ENCODE data around the gene C4A. TPM values are rescaled to one million over a fixed set of nuclear protein-coding genes. Genes with fewer than 3 reads are reported as not detected.

C4A gene
- total RNA-seq, 1 experiment from 2014 or later: 2.2 TPM

GRCh38 chr6:31963921-31964320 lies 17.9 kb upstream of the C4A start:
- Histone ChIP-seq H2AFZ (ENCODE audit: low read length) (no peak overlapping the region), H3K9me2 (replicated peaks; ENCODE audit: low read length) (no peaks in the 10 kb centered on the region), H3K27me3 (ENCODE audit: low read length) (no peaks in the 10 kb centered on the region), H3K9ac (ENCODE audit: low read length) (no peak overlapping the region), H3K4me1 (ENCODE audit: insufficient read depth, low read length) (peaks cover 9% of the 10 kb centered on the region), H3K27ac (ENCODE audit: low read length) (no peak overlapping the region), H3K4me3 (ENCODE audit: low read length) (no peak overlapping the region), H3K4me2 (ENCODE audit: low read length) (no peak overlapping the region), H3K36me3 (ENCODE audit: low read depth, low read length) (peaks cover 53% of the 10 kb centered on the region), H3K79me2 (ENCODE audit: low read length) (peaks cover 13% of the 10 kb centered on the region), H3F3A (ENCODE audit: low read length, unreplicated experiment) (no peaks in the 10 kb centered on the region), H4K20me1 (ENCODE audit: low read length) (no peaks in the 10 kb centered on the region), H3K9me3 (ENCODE audit: low read length) (no peaks in the 10 kb centered on the region)
- ChIA-PET CTCF (no interaction called here), POLR2A (ENCODE audit: unreplicated experiment) (no interaction called here)
- BruUV-seq (replicated peaks): no TSS peak
- no peak for DNase-seq
- intact Hi-C loops (cut with micrococcal nuclease): no loop called here
- no peak for ATAC-seq
- TF ChIP-seq EZH2phosphoT487 (IDR thresholded peaks at IDR 0.05; ENCODE audit: borderline replicate concordance, low read length) (no peak), EZH2 (IDR thresholded peaks at IDR 0.05; ENCODE audit: low read length, unreplicated experiment) (no peak), CTCF (conservative IDR thresholded peaks at IDR 0.05; ENCODE audit: low read depth, low read length) (no peak)

- Histone ChIP-seq H3K79me2 (ENCODE audit: low read length) (peaks cover 11% of the 10 kb centered on the region), H3K4me1 (ENCODE audit: insufficient read depth, low read length) (0 out of 2 replicates have a peak, but pooled peaks cover 10% of the 10 kb centered on the region), H2AFZ (ENCODE audit: low read length) (no peak overlapping the region), H3K9me3 (ENCODE audit: low read length) (no peaks in the 10 kb centered on the region), H3K4me2 (ENCODE audit: low read length) (no peak overlapping the region), H3K36me3 (ENCODE audit: low read depth, low read length) (peaks cover 56% of the 10 kb centered on the region), H3K27ac (ENCODE audit: low read length) (no peak overlapping the region), H3K9me2 (replicated peaks; ENCODE audit: low read length) (no peaks in the 10 kb centered on the region), H3K9ac (ENCODE audit: low read length) (no peak overlapping the region), H4K20me1 (ENCODE audit: low read length) (no peaks in the 10 kb centered on the region), H3K4me3 (ENCODE audit: low read length) (no peak overlapping the region), H3K27me3 (ENCODE audit: low read length) (no peaks in the 10 kb centered on the region), H3F3A (ENCODE audit: low read length, unreplicated experiment) (no peaks in the 10 kb centered on the region)
- DNase-seq (no peak), ATAC-seq (no peak)
- TF ChIP-seq EZH2phosphoT487 (IDR thresholded peaks at IDR 0.05; ENCODE audit: borderline replicate concordance, low read length): no peak
- ChIA-PET POLR2A (ENCODE audit: unreplicated experiment) (interaction anchor here (0.6 kb wide), 1 partner anchor 150 kb away, joined by 3 read pairs; the partner anchor contains the start of gene HSPA1A), CTCF (no interaction called here)
- BruUV-seq (replicated peaks): no TSS peak
- intact Hi-C loops (cut with micrococcal nuclease): no loop called here
Measured at GRCh38 chr6:31965700-31966099, 16.2 kb upstream of the C4A start.

GRCh38 chr6:31966506-31966905 lies 15.4 kb upstream of the C4A start:
- ATAC-seq (no peak), DNase-seq (no peak)
- ChIA-PET POLR2A (ENCODE audit: unreplicated experiment) (no interaction called here), CTCF (no interaction called here)
- H3K27ac ChIP-seq (ENCODE audit: low read length): no peak overlapping the region
- no peaks in the 10 kb centered on the region for H3K27me3 ChIP-seq (ENCODE audit: low read length)
- H3K4me3 ChIP-seq (ENCODE audit: low read length): no peak overlapping the region
- H3K9ac ChIP-seq (ENCODE audit: low read length): no peak overlapping the region
- H4K20me1 ChIP-seq (ENCODE audit: low read length): no peaks in the 10 kb centered on the region
- peaks cover 53% of the 10 kb centered on the region for H3K36me3 ChIP-seq (ENCODE audit: low read depth, low read length)
- H3K9me3 ChIP-seq (ENCODE audit: low read length): no peaks in the 10 kb centered on the region
- no peak overlapping the region for H2AFZ ChIP-seq (ENCODE audit: low read length)
- no peaks in the 10 kb centered on the region for H3F3A ChIP-seq (ENCODE audit: low read length, unreplicated experiment)
- no TSS peak for BruUV-seq (replicated peaks)
- H3K4me2 ChIP-seq (ENCODE audit: low read length): no peak overlapping the region
- intact Hi-C loops (cut with micrococcal nuclease): no loop called here
- H3K4me1 ChIP-seq (ENCODE audit: insufficient read depth, low read length): 0 out of 2 replicates have a peak, but pooled peaks cover 13% of the 10 kb centered on the region
- peaks cover 19% of the 10 kb centered on the region for H3K79me2 ChIP-seq (ENCODE audit: low read length)
- H3K9me2 ChIP-seq (replicated peaks; ENCODE audit: low read length): no peaks in the 10 kb centered on the region
- TF ChIP-seq EZH2 (IDR thresholded peaks at IDR 0.05; ENCODE audit: low read length, unreplicated experiment) (no peak), CTCF (conservative IDR thresholded peaks at IDR 0.05; ENCODE audit: low read depth, low read length) (no peak), EZH2phosphoT487 (IDR thresholded peaks at IDR 0.05; ENCODE audit: borderline replicate concordance, low read length) (no peak)
